ENCODE results near the gene INTS1.

The INTS1 gene

DNA sequence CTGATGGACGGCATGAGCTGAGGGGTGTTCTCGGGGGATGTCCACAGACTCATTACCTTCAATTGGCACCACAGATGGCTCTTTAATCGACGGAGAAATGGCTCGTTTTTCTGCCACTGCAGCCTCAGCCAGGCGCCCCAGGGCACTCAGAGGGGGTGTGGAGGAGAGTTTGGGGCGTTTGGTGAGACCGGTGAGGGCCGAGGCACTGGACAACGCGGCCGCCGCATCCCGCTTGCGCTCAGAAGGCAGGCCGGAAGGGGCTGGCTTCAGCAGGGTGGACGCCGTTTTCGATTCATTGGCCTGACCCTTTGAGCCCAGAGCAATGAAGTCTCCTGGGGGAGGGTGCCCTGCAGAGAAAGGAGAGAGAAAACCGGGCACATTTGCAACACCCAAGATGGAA is 1.3 kb downstream of the INTS1 start:
- TF ChIP-seq, protein P1, sequence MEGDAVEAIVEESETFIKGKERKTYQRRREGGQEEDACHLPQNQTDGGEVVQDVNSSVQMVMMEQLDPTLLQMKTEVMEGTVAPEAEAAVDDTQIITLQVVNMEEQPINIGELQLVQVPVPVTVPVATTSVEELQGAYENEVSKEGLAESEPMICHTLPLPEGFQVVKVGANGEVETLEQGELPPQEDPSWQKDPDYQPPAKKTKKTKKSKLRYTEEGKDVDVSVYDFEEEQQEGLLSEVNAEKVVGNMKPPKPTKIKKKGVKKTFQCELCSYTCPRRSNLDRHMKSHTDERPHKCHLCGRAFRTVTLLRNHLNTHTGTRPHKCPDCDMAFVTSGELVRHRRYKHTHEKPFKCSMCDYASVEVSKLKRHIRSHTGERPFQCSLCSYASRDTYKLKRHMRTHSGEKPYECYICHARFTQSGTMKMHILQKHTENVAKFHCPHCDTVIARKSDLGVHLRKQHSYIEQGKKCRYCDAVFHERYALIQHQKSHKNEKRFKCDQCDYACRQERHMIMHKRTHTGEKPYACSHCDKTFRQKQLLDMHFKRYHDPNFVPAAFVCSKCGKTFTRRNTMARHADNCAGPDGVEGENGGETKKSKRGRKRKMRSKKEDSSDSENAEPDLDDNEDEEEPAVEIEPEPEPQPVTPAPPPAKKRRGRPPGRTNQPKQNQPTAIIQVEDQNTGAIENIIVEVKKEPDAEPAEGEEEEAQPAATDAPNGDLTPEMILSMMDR (IDR thresholded peaks at IDR 0.05; ENCODE audit: insufficient read depth, low read depth, low read length, missing control alignments), result no peak
- H3K4me3 ChIP-seq (ENCODE audit: low read length), result peak overlapping the region; percentile 87
- no peak for DNase-seq (ENCODE audit: low read depth)

DNA sequence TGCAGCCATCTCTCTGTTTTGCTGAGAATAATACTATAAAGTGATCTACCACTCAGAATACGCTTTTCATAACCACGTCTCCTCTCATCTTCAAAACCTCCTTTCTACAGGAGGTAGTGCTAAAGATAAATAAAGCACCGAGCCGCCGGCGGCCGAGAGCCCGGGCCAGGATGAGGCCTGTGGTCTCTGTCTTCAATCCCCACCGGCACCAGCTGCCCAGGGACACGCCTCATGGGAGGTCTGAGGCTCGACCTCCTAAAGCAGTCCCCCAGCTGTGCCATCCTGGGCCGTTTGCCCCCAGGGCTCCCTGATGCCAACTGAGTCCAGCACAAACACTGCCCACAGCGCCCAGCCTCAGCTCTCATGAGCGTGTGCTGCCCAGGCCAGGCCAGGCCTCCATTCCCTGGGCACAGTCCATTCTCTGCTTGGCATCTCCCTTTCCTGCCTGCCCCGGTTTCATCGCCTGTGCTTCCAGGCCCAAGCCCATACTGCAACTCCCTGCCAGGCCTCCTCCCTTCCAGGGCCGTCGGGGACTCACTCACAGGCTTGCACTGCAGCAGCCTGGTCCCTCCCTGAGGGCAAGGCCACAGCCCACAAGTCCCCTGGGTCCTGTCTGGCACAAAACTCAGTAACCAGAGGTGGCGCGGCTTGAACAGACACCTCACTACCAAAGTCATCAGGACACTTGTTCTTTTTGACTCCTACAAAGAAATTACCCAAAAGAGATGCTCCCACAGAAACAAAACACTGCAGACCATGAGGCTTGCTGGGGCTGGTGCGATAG is 2.5 kb downstream of the INTS1 start:
- no peak overlapping the region for H3K4me3 ChIP-seq (ENCODE audit: low read length)
- TF ChIP-seq, protein P1 (IDR thresholded peaks at IDR 0.05; ENCODE audit: insufficient read depth, low read depth, low read length, missing control alignments), result no peak
- no peak for DNase-seq (ENCODE audit: low read depth)

DNA sequence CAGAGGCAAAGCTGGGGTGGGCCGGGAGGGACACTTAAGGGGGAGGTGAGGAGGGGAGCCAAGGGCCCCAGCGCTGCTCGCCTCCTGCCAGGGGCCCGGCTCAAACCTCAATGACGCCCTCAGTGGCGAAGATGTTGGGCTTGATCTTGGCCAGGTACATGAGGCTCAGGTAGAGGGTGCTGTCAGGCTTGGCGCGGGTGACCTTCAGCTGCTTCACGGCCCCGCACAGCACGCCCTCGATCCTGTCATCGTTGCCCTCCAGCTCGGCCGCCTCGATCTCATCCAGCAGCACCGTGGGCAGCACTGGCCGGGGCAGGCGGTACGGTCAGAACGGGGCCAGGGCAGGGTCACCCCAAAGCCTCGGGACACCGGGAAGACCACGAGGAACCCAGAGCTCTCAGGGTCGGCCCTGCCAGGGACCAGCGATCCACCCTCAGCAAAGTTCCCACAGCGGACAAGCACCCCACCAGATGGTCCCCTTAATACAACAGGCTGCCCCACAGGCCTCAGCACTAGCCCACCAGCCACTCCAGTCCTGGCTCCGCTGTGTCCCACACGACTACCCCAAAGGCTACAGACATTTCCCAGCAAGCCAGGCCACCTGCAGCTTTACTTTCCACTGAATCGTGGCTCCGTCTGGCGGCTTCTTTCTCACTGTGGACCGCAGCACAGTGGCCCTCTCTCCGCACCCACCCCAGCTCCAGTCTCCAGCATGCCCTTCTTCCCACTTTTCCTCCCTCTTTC is 4.0 kb downstream of the INTS1 start:
- H3K4me3 ChIP-seq (ENCODE audit: low read length), result no peak overlapping the region
- TF ChIP-seq, protein P1 (IDR thresholded peaks at IDR 0.05; ENCODE audit: insufficient read depth, low read depth, low read length, missing control alignments), result no peak
- DNase-seq (ENCODE audit: low read depth), result no peak

DNA sequence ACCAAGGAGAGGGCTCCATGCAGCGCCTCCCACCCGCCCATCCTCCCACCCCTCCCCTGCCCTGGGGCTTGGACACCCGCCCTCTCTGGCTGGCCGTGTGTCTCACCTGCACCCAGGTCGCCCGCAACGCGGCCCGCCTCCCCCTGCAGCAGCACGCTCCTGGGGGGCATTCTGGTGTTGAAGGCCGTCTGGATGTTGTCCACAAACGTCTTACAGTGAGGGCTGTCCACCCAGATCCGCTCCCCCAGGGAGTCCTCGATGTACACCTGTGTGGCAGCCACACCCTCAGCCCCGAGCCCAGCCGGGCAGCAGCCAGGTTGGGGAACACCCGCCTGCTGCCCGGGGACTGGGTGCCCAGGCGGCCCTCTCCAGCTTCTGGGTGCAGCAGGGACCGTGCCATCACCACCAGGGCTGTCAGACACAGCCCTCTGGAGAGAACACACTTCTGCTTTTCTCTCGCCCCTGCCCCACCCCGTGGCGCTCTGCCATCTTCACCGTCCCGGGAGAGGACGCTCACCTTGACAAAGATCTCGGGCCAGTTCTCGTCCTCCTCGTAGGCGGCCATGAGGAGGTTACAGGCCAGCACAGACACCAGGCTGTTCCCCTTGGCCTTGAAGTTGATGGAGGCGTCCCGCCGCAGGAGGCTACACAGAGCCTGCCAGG is 4.7 kb downstream of the INTS1 start:
- no peak for DNase-seq (ENCODE audit: low read depth)
- H3K4me3 ChIP-seq (ENCODE audit: low read length), result no peak overlapping the region
- TF ChIP-seq, protein P1 (IDR thresholded peaks at IDR 0.05; ENCODE audit: insufficient read depth, low read depth, low read length, missing control alignments), result no peak

DNA sequence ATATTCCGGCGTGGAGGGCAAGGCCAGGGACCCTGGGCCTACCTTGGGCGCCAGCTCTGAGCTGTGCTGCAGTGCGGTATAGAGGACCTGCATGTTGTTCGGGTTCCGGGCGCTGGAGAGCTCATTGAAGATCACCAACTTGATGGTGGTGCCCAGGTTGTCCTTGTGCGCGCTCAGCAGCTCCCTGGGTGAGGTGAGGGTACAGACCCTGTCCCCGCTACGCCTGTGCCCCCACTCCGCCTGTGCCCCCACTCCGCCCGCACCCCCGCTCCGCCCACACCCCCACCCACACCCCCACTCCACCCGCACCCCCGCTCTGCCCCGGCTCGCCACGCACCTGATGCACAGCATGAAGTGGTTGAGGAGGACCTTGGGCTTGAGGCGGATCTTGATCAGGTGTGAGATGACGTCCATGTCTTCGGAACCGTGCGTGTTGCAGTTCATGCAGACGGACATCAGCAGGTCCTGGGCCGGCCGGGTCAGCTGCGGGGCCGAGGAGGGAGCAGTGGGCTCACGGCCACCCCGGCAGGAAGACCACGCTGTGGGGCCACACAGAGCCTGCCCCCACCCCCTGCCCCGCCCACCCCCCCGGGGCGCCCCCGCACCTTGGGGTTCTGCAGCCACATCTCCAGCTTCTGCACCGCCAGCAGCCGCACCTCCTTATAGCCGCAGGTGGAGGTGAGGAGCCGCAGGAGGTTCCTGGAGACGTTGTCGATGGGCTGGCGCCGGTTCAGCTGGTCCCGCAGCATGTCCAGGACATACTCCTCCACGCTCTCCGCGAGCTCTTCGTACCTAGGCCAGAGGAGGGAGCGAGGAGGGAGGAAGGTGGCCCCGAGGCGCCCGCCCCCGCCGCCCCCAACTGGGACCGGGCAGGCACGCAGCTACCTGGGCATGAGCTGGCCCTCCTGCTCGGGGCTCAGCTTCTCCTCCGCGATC is 5.6 kb downstream of the INTS1 start:
- no peak overlapping the region for H3K4me3 ChIP-seq (ENCODE audit: low read length)
- TF ChIP-seq, protein P1 (IDR thresholded peaks at IDR 0.05; ENCODE audit: insufficient read depth, low read depth, low read length, missing control alignments), result no peak
- DNase-seq (ENCODE audit: low read depth), result no peak

DNA sequence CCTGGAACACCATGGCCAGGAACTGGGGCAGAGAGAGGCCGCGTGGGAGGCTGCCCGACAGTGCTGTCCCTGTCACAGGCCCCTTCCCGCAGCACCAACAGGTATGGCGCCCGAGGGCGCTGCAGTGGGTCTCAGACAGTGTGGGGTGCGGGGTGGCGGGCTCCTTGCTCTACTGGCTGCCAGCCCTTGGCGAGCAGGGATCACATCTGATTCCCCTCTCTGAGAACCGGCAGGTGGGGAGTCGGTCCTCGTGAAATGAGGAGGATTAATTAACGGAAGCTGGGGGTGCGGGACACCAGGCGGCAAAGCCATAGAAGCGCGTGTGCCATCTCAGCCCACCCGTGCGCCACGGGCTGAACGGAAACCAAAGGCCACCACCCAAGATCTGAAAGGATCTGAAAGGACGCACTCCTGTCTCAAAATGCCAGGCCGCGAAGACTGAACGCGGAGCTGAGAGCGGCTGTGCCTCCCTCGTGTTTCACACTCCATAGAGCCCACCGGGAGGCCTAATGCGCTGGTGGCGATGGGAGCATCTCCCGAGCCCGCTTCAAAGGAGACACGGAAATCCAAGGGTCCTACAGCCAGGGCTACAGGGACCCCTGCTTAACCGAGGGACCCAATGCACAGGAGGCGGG is 6.8 kb downstream of the INTS1 start:
- no peak overlapping the region for H3K4me3 ChIP-seq (ENCODE audit: low read length)
- TF ChIP-seq, protein P1 (IDR thresholded peaks at IDR 0.05; ENCODE audit: insufficient read depth, low read depth, low read length, missing control alignments), result no peak
- no peak for DNase-seq (ENCODE audit: low read depth)

Measured in epithelial cell of esophagus (primary cell).